ENCODE data around the gene TBC1D4.

The TBC1D4 gene

DNA sequence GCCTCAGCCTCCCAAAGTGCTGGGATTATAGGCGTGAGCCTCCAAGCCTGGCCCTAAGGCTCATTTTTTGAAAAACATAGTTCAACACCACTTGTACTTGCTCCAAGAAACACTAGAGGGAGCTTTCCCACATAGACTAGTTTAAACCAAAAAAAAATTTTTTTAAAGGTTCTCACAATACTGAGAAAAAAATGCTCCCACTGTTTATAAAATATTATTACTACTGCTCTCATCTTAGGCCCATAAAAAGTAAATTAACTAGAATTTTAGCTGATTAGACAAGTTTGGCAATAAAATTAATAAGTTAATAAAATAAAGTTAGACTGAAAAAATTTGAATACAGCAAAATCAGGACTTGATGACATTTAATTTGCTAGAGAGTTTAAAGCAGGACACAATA lies 109.5 kb downstream of the TBC1D4 start:
- Mint-ChIP-seq H3K4me1 (peaks cover 32% of the 10 kb centered on the region), H3K4me3 (no peak overlapping the region), H3K36me3 (ENCODE audit: low read depth) (no peaks in the 10 kb centered on the region), H3K27ac (peak overlapping the region in 1 of 3 experiments; percentile 60), H3K9me3 (no peaks in the 10 kb centered on the region), H3K27me3 (ENCODE audit: low read depth) (no peaks in the 10 kb centered on the region)
- TF ChIP-seq, protein P1, sequence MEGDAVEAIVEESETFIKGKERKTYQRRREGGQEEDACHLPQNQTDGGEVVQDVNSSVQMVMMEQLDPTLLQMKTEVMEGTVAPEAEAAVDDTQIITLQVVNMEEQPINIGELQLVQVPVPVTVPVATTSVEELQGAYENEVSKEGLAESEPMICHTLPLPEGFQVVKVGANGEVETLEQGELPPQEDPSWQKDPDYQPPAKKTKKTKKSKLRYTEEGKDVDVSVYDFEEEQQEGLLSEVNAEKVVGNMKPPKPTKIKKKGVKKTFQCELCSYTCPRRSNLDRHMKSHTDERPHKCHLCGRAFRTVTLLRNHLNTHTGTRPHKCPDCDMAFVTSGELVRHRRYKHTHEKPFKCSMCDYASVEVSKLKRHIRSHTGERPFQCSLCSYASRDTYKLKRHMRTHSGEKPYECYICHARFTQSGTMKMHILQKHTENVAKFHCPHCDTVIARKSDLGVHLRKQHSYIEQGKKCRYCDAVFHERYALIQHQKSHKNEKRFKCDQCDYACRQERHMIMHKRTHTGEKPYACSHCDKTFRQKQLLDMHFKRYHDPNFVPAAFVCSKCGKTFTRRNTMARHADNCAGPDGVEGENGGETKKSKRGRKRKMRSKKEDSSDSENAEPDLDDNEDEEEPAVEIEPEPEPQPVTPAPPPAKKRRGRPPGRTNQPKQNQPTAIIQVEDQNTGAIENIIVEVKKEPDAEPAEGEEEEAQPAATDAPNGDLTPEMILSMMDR (IDR thresholded peaks at IDR 0.05; ENCODE audit: unreplicated experiment in 3 of 3), result peak; percentile 64 to 80 (median 67)

DNA sequence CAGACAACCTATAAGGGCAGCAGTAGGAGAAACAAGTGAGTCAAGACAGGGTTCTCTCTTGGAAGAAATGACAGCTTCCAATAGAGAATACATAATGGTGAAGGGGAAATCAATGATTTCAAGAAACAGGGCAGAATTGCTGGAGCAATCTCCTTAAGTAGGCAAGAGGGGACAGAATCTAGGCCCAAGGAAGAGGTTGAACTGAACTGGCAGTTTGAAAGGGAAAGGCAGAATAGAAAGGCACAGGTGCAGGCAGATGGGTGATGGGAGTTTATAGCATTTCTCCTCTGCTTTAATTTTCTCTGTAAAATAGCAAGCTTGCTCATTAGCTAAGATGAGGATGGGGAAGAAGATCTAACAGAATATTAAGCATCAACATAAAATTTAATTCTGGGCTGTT lies 110.8 kb downstream of the TBC1D4 start:
- H3K36me3 Mint-ChIP-seq (ENCODE audit: low read depth), result no peaks in the 10 kb centered on the region

DNA sequence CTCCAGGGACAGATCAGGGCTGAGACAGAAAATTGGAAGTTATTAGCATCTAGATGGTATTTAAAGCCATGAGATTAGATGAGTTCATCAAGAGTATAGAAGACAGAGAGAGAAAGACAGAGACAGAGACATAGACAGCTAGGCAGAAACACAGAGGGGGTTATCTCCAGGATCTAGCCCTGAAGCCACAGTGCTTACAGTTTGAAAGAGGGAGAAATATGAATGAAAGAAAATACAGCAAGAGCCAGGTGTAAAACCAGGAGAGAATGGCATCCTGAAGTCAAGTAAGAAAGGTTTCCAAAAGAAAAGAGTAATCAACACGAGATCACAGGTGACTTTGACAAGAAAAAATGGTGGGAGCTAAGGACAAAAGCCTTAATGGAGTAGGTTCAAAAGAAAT lies 111.2 kb downstream of the TBC1D4 start:
- H3K36me3 Mint-ChIP-seq (ENCODE audit: low read depth), result no peaks in the 10 kb centered on the region

More for the DNA sequence above, 110.8 kb downstream of the TBC1D4 start:
- TF ChIP-seq, protein P1 (IDR thresholded peaks at IDR 0.05; ENCODE audit: unreplicated experiment in 3 of 3), result no peak
- peaks cover 44% of the 10 kb centered on the region for H3K4me1 Mint-ChIP-seq
- no peaks in the 10 kb centered on the region for H3K27me3 Mint-ChIP-seq (ENCODE audit: low read depth)
- H3K9me3 Mint-ChIP-seq, result no peaks in the 10 kb centered on the region
- H3K4me3 Mint-ChIP-seq, result no peak overlapping the region
- H3K27ac Mint-ChIP-seq, result no peak overlapping the region

DNA sequence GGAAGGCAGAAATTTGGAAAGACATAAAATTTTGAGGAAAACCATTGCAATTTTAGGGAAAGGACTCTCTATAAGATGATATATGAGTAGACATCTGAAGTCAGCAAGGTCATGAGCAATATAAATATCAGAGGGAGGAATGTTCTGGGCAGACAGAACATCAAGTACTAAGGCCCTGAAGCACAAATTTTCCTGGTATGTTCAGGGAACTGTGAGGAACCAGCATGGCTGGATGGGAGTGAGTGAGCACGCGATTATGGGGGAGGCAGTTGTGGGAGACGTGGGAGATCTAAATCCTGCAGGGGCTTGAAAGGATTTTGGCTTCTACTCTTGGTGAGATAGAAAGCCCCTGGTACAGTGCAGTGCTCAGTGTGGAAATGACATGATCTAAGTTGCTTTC lies 112.0 kb downstream of the TBC1D4 start:
- no peaks in the 10 kb centered on the region for H3K9me3 Mint-ChIP-seq
- TF ChIP-seq, protein P1 (IDR thresholded peaks at IDR 0.05; ENCODE audit: unreplicated experiment in 3 of 3), result no peak
- no peak overlapping the region for H3K4me3 Mint-ChIP-seq

More for the DNA sequence above, 111.2 kb downstream of the TBC1D4 start:
- Mint-ChIP-seq H3K27me3 (ENCODE audit: low read depth) (no peaks in the 10 kb centered on the region), H3K9me3 (no peaks in the 10 kb centered on the region), H3K27ac (no peak overlapping the region), H3K4me3 (no peak overlapping the region), H3K4me1 (peaks cover 48% of the 10 kb centered on the region)
- TF ChIP-seq, protein P1 (IDR thresholded peaks at IDR 0.05; ENCODE audit: unreplicated experiment in 3 of 3), result no peak

DNA sequence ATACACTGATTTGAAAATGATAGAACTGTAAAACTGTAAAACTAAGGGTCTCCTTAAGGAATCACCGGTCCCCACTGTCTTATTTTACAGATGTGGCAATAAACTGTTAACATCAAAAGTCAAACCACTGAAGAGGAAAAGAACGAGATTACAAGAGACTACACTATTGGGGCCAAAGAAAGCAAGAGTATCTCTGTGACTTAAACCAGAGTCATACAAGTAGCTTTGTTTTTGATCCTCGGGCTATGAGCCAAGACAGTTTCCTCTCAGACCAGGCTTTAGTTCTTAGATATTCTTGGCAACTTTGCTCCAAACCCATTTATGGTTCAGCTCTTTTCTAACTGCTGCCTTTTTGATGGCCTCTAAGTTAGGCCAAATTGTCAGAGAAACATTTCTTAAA lies 113.8 kb downstream of the TBC1D4 start:
- peaks cover 39% of the 10 kb centered on the region for H3K4me1 Mint-ChIP-seq
- H3K4me3 Mint-ChIP-seq, result peak overlapping the region in 1 of 3 experiments; percentile 33
- no peaks in the 10 kb centered on the region for H3K9me3 Mint-ChIP-seq
- TF ChIP-seq, protein P1 (IDR thresholded peaks at IDR 0.05; ENCODE audit: unreplicated experiment in 3 of 3), result no peak
- H3K27me3 Mint-ChIP-seq (ENCODE audit: low read depth), result no peaks in the 10 kb centered on the region
- H3K27ac Mint-ChIP-seq, result peak overlapping the region in 2 of 3 experiments; percentile 85 to 87
- H3K36me3 Mint-ChIP-seq (ENCODE audit: low read depth), result no peaks in the 10 kb centered on the region

More for the DNA sequence above, 112.0 kb downstream of the TBC1D4 start:
- Mint-ChIP-seq H3K36me3 (ENCODE audit: low read depth) (no peaks in the 10 kb centered on the region), H3K27me3 (ENCODE audit: low read depth) (no peaks in the 10 kb centered on the region), H3K4me1 (peaks cover 48% of the 10 kb centered on the region), H3K27ac (no peak overlapping the region)

All from nephron (organoid).